ENCODE data around the gene TRIM54.
"Not testable (repeated sequence)": the region's sequence is repeated elsewhere in the genome, so short reads cannot be mapped to it uniquely, and the experiment has no call there.

TRIM54 gene

GRCh38 chr2:27312152-27312551 lies 29.9 kb downstream of the TRIM54 start:
- no peak overlapping the region for H3K4me3 ChIP-seq (ENCODE audit: low read depth, low read length)
- TF ChIP-seq, protein P1, sequence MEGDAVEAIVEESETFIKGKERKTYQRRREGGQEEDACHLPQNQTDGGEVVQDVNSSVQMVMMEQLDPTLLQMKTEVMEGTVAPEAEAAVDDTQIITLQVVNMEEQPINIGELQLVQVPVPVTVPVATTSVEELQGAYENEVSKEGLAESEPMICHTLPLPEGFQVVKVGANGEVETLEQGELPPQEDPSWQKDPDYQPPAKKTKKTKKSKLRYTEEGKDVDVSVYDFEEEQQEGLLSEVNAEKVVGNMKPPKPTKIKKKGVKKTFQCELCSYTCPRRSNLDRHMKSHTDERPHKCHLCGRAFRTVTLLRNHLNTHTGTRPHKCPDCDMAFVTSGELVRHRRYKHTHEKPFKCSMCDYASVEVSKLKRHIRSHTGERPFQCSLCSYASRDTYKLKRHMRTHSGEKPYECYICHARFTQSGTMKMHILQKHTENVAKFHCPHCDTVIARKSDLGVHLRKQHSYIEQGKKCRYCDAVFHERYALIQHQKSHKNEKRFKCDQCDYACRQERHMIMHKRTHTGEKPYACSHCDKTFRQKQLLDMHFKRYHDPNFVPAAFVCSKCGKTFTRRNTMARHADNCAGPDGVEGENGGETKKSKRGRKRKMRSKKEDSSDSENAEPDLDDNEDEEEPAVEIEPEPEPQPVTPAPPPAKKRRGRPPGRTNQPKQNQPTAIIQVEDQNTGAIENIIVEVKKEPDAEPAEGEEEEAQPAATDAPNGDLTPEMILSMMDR (IDR thresholded peaks at IDR 0.05; ENCODE audit: insufficient read depth, low read depth, low read length, missing control alignments), result no peak
- DNase-seq (ENCODE audit: low read depth), result no peak

- TF ChIP-seq, protein P1 (IDR thresholded peaks at IDR 0.05; ENCODE audit: insufficient read depth, low read depth, low read length, missing control alignments), result no peak
- H3K4me3 ChIP-seq (ENCODE audit: low read depth, low read length), result no peak overlapping the region
- DNase-seq (ENCODE audit: low read depth), result no peak
Measured at GRCh38 chr2:27313882-27314645, 31.8 kb downstream of the TRIM54 start.

- H3K4me3 ChIP-seq (ENCODE audit: low read depth, low read length), result no peak overlapping the region
- TF ChIP-seq, protein P1 (IDR thresholded peaks at IDR 0.05; ENCODE audit: insufficient read depth, low read depth, low read length, missing control alignments), result no peak
- DNase-seq (ENCODE audit: low read depth), result no peak
Measured at GRCh38 chr2:27314709-27315108, 32.5 kb downstream of the TRIM54 start.

DNA sequence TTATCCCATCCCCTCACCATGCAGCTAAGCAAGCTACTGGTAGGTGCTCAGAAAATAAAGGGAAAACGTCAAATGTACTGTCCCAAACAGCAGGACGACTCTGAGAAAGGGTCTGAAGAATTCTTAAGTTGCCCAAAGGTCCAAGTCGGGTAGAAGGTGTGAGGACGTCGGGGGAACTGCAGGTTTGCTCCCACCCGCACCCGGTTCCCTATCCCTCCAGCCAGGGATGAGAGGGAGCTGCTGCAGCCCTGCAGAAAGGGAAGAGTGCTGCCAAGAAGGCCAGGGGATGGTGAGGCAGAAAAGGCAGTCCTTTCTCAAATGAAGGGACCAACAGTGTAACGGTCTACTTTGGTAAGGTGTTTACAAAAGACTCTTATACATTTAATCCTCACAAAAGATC lies 32.9 kb downstream of the TRIM54 start:
- TF ChIP-seq, protein P1 (IDR thresholded peaks at IDR 0.05; ENCODE audit: insufficient read depth, low read depth, low read length, missing control alignments), result no peak
- H3K4me3 ChIP-seq (ENCODE audit: low read depth, low read length), result no peak overlapping the region
- DNase-seq (ENCODE audit: low read depth), result no peak

DNA sequence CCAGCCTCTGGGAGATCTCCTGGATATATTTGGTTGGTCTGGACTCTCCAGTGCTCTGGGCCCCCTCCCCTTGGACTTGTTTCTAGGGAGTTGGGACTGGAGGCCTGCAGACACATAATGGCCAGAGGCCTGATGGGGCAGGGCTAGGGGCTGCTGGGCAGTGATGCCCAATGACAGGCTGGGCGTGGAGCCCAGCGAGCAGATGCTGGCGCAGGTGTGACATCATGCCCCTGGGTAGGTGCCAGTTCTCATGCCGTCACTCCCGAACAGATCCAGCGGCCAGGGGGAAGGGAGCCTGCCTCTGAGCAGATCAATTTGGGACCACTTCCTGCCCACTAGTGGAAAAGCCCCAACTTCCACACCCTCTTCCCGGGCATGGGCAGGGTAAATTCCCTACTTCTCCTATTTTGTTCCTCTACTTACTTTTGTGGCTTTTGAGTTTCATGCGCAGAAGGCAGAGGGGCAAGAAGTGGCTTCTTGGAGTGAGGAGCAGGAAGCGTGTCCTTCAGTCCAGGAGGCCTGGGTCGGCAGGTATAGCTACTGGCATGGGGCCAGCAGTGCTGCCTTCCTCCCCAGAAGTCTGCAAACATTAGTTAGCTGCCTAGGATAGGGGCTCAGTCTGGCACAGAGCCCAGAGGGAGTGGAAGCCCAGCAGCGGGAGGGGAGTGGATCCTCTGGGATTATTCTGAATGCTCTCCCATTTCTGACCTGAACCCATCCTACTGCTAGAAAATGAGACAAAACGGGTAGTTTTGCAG lies 34.6 kb downstream of the TRIM54 start:
- no peak overlapping the region for H3K4me3 ChIP-seq (ENCODE audit: low read depth, low read length)
- TF ChIP-seq, protein P1 (IDR thresholded peaks at IDR 0.05; ENCODE audit: insufficient read depth, low read depth, low read length, missing control alignments), result no peak
- DNase-seq (ENCODE audit: low read depth), result no peak

DNA sequence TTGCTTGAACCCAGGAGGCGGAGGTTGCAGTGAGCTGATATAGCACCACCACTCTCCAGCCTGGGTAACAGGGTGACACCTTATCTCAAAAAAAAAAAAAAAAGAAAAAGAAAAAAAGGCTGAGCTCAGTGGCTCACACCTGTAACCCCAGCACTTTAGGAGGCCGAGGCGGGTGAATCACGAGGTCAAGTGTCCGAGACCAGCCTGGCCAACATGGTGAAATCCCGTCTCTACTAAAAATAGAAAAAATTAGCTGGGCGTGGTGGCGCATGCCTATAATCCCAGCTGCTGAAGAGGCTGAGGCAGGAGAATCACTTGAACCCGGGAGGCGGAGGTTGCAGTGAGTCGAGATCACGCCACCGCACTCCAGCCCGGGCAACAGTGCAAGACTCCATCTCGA lies 37.6 kb downstream of the TRIM54 start:
- H3K4me3 ChIP-seq (ENCODE audit: low read depth, low read length); DNase-seq (ENCODE audit: low read depth): not testable (repeated sequence)

DNA sequence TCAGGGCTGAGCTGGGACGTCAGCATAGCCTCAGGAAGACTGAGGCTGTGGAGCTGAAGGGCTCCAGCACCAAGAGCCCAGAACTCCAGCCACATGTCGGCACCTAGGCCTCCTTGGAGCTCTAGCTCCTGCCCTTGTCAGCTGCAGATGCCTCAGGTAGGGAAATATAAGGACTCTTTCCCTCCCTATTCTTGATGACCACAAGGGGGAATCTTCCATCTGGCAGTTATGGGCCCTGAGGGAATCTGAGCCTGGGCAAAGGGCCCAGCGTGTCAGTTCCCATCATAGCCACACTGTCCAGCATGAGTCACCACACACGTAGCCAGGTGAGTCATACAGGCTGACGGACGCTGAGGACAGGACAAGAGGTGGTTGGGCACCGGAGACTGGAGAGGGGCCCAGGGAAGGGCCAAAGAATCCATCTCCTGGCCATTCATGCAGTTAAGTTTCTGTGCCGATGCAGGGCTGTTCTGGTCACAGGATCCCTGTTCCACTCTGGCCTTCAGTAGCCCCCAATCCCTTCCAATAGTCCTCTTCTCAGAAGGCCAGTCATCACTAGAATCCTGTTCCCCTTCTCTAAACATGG lies 38.8 kb downstream of the TRIM54 start:
- H3K4me3 ChIP-seq (ENCODE audit: low read depth, low read length), result no peak overlapping the region
- TF ChIP-seq, protein P1 (IDR thresholded peaks at IDR 0.05; ENCODE audit: insufficient read depth, low read depth, low read length, missing control alignments), result no peak
- no peak for DNase-seq (ENCODE audit: low read depth)
